NCI-H2196 (cell line): ENCODE data around the gene VGLL4.
A peak's percentile ranks its signal among the peaks of the same experiment; 100 is the strongest.

ENCODE experiments used
- DNase-seq: peaks from one replicate; lab custom pipeline; 2025; ENCODE audit not compliant: unreplicated experiment; lab: John Stamatoyannopoulos, UW

The VGLL4 gene

DNA sequence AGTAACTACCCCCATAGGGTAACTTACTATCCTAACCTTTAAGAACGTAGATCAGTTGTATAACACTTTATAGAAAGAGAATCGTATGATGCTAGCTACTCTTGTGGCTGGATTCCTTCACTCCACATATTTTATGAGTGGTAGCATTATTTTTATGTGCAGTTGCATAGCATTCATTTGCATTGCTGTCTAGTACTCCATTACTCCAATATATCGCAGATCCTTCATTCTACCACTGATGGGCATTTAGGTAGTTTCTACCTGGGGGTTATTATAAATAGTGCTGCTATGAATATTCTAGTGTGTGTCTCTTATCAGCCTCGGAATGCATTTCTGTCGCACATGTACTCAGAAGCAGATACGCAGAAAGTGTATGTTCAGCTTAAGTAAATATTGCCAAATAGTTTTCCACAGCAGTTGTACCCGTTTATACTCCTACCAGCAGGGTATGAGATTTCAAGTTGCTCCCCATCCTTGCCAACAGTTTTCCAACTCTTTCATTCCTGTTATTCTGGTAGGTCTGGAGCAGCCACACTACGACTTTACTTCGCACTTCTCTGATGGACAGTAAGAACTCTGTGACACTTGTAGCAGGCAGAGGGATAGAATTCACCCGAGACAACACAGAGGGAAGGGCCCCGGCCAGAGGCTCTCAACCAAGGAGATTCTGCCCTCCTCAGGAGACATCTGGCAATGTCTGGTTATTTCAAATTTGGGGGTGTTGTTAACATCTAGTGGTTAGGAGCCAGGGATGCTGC is 9.8 kb upstream of the VGLL4 start:
- DNase-seq = no peak

DNA sequence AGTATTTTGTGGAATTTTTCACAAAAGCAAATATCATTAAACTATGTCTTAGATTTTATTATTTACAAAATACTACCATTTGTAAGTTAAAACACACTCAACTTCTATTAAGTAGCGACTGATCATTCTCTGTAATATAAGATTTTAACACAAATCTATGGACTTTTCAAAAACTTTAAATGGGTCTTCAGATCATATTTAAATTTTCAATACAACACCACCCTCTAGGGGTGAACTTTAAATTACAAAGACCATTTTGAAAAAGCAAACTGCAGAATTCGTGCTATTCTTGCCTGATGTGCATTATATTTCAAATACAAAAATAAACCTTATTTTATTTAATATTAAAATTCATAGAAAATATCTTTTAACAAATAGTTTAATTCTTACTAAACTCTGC is 8.2 kb upstream of the VGLL4 start:
- peak; percentile 14 for DNase-seq

DNA sequence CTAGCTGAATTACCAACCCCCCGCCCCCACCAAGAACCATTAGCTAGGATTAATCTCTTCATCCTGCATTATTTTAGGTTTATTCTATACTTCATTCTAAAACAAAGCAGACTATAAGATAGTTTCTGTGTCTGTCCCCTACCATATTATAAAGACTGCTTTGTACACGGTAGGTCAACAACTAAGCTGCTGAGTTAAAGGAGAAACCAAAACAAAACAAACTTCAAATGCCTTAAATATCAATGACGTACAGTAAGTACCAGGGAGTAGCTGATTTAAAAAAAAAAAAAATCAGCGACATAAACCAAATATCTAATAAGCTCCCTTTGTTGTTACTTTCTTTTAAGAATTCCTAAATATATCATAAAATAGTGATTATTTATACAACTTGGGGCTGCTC is 7.8 kb upstream of the VGLL4 start:
- DNase-seq = no peak

DNA sequence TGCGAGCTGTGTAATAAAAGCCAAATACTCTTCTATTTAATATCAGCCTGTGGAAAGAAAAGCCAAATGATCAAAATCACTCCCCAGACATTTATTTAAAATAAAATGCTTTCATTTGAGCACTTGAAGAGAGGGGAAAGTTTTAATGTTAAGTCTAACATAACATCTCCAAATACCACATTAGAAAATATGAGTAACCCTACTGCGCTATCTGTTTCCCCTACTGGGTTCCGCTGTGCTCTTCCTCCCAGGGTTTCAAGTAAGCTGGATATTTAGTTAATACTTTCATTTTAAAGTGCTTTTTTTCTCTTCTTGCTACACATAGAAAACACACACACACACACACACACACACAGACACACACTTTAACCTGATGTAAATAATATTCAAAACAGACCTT is 6.7 kb upstream of the VGLL4 start:
- DNase-seq = no peak

DNA sequence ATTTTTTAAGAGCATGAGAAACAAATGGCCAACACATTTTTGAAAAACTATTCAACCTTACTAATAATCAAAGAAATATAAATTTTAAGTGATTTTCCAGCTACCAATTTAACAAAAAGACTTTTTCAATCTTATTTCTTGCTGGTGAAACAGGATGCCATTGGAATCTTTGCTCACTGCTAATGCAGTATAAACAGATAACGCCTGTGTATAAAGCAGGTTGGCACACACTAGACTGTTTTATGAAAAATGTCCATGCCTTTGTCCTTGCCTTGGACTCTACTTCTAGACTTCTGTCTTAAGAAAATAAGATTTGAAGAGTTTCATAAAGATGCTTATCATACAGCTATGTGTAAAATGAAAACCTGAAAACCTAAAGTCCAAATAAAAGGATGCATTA is 5.0 kb upstream of the VGLL4 start:
- no peak for DNase-seq

DNA sequence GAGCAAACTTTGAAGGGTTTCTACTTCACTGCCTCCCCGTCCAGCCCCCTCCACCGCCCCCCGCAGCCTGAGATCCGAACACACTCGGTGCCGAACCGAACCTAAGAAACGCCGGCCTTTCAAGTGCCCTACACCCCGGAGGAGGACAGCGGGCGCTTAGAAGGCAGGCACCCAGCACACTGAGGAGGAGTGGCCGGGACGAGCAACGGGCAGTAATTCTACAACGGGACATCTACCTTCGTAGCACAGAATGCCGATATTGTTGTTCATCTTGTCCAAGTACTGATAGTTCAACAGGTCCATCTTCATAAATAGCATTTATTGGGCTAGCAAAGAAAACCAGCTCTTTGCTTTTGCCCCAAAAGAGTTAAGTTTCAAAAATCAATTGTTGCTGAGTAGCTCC is 513 bp downstream of the VGLL4 start:
- DNase-seq = no peak

DNA sequence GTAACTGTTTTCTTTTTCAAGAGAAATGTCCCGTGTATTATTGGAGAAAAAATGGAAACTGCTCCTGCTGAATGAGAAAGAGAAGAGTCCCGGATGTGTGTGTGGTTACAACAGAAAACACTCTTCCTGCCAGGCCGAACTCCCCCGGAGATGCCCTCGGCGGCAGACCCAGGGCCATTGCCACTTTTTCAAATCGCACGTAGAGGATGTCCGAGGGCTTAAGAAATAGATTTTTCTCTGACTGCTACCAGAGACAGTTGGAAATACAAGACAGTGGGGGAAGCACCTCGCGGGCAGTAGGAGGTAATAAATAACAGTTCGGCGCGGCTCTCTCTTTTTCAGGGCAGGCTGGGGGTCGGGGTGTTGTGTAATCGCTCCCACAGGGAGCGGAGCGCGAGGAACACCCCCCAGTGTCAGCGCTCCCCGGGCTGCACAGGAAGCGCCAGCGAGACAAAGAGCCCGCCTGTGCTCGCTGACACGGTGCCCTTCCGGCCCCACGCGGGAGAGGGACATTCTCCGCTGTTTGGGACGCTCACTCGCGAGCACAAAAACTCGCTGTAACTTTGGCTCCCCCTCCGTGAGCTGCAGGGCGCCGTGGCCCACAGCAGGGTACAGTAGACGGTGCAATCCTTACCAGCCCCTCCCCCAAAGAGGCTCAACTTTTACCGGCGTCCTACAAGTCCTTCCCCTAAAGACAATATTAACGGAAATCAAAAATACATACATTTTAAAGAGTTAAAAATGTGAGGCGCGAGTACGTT is 1.1 kb downstream of the VGLL4 start:
- DNase-seq = peak; percentile 2

DNA sequence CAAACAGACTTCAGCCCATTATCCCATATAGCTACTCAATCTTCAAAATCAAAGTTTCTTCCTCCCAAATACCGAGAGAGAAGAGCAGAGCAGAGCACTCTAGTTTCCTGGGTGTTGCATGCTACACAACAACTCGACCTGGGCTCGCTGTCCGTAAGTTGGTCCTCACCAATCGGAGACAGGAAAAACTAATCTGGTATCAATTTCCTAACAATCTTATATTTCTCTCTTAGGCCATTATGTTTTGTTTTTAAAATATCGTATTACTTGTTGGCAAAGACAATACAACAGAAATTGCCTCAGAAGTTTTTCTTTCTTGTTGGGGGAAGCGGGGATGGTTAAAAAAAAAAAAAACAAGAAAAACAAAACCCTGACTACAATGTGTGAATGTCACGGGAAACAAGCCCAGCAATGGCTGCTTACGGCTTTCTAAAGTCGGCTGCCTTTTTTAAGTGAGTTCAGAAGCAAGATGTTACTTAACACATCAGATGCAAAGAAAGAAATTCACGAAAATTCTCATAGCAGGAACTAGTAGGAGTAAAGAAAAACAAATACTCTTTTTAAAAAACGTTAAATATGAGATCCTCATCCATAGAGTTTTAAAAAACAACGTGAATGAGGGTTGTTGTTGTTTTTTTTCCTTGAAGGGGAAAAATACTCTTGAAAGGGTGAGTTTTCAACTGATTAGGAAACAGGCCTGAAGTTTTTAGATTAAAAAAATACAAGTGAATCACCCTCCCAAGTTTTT is 1.9 kb downstream of the VGLL4 start:
- DNase-seq = no peak

DNA sequence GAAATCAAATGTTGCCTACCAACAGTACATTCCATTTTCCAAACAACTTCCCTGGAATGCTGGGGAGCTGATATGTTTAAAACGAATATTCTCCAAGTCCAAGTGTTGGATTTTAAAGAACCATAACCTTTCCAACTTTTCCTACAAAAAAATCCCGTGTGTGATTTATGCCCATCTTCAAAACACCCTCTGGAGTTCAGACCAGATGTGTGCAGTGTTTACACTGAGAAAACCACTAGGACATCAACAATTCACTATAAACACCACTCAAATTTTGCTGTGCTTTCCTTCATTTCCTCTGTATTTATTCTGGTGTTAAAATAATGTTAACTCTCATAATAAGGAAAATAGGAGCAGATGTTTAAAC is 2.4 kb downstream of the VGLL4 start:
- no peak for DNase-seq

DNA sequence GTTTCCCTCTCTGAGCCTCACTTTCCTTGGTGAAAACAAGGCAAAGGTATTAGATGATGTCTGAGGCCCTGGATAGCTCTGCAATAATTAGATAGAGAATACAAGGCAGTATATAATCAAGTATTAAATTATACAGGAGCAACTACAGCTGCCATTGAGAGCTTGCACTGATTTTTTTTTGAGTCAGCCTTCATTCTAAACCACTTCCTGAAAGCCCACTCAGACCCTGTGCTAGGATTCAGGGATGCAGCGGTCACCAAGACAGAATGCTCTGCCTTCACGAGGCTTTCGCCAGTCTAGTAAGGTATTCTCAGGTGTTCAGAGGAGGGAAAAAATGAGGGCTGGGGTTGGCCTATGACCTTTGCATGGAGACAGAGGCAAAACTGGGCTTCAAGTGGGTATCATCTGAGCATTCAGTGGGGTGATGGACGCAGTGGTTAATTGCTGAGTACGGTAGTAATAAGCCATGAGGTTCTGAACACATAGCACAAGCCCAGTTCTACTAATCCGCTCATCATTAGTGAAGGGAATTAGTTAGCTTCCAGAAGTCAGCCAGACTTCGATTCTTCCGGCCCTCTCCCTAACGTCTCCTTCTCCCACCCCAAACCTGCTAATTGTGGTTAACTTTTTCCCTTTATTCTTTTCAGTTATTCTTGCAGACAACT is 3.6 kb downstream of the VGLL4 start:
- DNase-seq = no peak

DNA sequence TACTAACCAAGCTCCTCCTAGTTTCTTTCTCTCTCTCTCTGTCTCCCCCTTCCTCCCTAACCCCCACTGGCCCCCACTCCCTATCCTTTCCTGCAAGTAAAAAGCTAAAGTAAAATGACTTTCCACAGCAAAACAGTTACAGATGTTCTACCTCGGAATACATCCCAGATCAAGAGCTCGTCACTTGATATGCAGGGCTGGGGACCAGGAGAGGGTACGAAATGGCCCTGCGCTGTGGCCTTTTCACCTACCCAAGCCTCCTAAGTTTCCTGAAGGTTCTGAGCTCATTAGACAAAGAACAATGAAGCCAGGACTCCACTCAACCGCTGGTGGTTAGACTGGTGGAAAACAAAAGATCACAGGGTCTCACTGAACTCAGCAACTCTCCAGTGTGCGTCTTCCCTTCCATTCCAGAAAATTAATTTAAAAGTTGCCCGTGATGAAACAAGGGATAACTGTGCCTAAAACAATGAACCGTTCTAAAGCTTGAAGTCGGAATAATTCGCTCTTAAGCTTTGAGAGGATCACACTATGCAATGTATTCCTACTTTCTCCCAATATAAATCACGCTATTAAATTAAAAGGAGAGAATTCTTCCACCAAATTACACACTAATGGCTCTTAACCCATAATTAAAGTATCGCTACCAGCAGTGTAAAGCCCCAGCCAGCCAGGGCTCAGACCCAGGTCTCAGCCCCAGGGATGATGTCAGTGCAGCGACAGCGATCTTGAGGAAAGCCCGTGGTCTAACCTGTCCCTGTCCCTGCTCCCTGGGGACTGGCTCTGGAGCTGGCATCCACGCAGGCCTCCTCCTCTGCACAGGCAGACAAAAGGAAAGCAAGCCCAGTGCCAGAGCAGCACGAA is 5.0 kb downstream of the VGLL4 start:
- no peak for DNase-seq

DNA sequence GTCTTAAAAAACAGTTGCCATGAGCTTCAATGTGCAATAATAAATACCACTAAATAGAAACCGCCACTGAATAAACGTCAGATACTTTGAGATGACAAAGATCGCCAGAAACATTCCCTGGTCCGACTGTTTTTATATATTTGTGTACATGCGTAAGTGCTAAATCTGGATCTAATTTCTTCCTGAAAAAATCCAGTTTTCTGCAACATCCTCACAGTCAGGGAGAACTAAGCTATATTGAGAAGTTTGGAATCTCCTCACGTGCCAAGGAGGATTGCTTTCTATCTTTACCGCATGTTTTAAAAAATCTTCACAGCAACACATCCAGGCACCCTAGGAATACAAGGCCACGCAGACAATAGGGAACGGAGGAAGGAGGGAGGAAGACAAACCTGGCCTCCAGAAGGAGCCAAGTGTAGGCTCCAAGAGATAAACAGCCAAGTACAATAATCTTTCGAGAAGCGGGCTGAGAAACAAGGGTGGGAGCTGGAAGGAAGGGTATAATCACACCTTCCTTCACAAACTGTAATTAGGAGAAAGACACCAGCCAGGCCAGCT is 5.7 kb downstream of the VGLL4 start:
- no peak for DNase-seq

DNA sequence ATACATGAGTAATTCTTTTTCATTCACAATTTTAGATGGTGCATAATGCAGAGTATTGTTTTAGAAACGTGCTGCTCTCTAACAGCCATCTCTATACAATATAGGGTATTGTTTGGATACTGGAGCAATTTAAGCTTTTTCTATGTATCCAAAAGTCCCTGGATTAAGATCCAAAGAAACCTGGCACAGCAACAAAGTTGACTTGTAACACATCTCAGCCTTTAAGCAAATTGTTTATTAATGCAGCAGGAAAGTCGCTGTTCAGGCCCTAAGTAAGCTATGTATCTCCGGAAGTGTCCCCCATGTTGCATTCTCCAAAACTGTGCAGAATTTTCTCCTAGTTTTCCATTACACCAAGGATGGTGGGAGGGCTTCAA is 7.3 kb downstream of the VGLL4 start:
- DNase-seq = no peak

DNA sequence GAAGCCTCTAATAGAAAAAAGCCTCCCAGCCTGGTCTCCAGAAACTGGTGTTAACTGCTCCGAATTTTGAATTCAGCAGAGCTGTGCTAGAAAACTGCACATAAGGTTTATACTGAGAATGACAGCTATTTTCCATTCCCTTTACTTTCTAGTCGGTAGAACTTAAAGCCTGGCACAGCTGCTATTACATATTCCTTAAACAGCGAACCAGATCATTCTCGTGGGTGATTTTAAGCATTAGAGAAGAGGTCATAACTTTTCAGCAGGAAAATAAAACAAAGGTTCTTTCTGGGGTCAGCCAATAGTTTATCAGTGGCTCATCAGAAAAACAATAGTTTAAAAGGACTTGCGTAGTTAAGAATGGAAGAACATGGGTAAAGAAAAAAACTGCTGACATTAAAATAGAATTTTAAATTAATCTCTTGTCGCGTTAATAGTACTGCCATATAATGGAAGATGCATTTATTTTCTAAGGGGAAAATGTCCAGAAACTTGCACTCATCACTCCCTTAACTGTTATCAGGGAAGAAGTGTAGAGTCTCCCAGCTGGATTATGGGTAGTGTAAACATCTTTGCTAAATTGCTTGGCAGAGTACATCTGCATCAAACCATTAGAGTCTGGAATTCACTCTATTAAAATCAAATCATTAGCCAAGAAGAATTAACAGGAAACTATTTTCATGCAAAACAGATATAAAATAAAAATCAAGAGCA is 7.9 kb downstream of the VGLL4 start:
- DNase-seq = no peak

DNA sequence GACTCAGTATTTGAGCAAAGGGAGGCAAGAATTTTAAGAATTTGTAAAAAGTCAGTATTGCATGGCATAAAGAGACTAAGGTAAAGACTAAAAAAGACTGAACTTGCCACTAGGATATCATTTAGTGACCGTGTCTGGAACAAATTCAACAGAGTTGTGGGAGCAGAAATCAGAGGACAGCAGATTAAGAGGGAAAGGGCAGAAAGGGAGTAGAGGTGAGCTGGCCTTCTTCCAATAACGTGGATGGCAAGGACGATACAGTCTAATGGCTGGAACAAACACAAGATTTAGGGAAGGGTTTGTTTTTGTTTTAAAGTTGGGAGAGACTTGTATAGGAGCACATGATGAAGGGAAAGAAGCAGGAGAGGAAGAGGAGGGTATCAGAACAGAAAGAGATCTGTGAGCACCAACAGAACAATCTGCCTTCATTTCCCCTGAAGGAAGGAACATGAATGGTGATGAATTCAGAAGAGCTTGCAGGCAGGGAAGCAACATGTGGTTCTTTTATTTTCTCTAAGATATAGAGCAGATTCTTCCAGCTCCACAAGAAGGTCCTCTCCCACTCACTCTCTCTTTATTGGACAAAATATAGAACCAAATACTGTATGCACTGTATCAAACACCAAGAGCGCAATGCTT is 8.6 kb downstream of the VGLL4 start:
- DNase-seq = no peak

DNA sequence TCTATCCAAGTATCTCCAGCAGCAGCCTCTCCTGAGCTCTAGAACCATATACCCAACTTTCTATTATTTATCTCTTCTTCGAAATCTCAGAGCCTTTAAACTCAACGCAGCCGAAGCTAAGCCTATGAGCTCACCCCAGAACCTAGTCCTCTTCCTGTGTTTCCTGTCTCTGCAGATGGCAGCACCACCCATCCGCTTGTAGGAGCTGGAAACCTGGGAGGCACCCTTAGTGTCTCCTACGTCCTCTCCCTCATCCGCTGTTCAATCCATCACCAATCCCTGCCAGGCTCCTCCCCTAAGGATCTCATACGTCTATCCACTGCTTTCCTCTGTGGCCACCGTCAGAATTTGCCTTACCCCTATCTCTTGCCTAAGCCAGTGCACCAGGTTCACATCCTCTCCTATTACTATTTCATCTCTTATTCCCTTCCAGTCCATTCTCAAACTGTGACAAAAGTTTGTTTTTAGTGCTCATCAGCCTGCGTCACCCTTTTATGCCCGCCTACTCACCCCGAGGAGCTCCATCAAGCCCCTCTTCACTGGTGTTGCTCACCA is 9.6 kb downstream of the VGLL4 start:
- DNase-seq = no peak

DNA sequence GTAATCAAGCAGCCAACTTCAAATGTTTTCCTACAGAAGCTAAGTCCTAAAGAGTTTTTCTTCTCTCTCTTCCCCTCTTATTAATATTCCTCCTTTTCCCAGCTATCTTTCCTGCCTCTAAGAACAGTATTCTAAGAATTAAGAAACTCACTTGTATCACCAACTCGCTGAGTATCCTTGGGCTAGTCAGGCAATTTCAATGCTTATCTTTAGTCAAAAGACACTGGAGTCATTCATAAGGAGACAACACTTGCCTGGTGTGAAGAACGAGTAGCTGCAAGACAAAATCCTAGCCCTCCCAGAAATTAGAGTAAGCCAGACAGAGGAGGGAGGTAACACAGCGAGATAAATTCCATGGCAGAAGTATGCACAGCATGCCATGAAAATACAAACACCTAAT is 10.7 kb downstream of the VGLL4 start:
- no peak for DNase-seq

DNA sequence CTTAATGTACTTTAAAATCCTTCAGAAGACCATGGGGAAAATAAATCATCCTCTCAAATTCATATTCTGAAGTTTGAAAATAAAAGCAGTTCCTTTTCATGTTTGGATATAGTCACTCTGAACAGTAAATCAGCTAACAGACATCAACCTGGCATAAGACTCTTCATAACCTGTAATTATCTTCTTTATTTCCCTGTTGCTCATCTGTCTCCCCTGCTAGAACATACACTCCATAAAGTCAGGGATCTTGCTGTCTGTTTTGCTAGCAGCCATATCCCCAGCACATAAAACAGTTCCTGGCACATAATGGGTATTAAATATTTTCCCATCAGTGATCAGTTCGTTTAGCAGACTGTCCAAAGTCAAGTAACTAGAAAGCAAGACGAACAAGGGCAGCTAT is 11.2 kb downstream of the VGLL4 start:
- DNase-seq = no peak

DNA sequence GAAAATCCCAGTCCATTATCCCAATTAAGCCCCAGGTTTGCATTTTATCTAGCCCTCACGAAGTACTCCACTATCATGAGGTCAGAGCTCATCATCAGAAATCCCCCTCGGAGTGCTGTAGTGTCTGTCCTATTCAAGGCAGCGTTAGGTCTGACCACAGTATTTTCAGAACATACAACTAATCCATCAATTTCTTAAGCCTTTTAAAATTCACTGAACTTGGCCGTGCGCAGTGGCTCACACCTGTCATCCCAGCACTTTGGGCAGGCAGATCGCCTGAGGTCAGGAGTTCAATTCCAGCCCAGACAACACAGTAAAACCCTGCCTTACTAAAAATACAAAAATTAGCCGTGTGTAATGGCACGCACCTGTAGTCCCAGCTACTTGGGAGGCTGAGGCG is 11.9 kb downstream of the VGLL4 start:
- DNase-seq = no peak
